Measurements from ENCODE around the gene UFC1.

The UFC1 gene

DNA sequence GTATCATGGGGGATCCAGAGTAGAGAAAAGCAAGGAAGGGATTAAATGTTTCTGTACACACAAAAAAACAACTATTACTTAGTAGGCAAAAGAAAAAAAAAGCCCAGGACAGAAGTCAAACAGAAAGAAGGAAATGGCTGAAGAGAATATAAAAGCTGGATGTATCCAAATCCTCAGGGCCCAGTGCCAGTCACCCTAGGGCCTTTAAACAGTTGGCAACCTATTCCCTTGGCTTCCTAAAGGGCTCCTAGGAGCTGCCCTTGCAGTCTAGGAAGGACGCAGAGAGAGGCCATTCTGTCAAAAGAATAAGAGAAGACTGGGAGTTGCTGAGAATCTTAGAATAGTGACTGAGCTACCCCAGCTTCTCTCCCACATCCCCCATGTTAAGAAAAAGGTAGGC is 18.6 kb downstream of the UFC1 start:
- no peak for DNase-seq

DNA sequence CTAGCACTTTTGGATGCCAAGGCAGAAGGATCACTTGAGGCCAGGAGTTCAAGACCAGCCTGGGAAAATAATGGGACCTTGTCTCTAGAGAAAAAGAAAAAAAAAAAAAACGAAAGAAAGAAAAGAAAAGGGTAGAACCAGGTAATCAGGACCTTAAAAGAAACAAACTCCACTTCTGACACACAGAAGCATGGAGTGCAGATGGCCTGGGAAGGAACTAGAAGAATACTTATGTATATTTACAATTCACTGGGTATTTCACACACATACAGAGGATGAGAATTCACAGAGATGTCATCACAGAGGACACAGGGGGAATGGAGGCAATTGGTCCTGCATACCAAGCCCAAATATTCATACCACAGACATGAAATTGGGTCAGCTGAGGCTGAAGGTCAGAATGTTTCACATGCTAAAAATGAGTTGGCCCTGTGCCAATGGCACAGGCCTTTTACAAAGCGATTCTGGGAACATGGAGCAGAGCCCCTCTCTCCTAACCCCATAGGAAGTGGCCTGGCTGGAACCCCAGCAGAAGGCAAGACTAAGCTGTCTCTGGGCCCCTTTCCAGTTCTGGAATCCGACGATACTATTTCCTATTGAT is 19.1 kb downstream of the UFC1 start:
- no peak for DNase-seq

DNA sequence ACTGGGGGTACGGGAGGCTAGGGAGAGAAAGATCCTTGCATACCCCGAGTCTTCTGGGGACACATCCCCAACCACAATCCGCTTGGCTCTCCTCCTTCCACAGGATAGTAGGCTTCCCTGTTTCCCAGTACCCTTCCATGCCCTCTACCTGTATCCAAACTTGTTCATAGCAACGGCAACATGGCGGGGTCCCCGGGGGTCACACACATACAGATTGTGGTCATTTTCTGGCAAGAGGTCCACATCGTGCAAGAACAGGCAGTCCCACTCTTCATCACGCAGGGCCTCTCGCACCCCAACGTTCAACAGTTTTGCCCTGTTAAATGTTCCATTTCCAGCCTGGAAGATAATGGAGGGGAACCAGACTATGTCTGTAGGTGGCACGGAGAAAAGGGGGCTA is 19.9 kb downstream of the UFC1 start:
- DNase-seq: no peak

DNA sequence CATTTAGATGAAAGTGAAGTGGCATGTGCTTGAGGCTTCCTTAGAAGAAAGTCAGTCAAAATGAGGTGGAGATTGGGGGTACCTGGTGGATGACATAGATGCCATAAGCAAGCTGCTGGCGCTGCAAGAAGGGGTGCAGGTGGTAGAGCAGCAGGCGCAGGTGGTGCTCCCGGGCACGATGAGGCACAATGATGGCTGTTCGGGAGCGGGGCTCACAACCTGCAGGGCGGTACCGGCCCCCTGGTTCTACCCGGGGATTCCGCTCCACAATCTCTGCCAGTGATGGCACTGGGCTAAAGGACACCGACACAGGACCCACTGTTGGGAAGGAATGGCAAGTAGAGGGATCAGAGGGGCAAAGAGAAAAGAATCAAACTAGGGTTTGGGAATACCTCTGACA is 21.1 kb downstream of the UFC1 start:
- DNase-seq: no peak

DNA sequence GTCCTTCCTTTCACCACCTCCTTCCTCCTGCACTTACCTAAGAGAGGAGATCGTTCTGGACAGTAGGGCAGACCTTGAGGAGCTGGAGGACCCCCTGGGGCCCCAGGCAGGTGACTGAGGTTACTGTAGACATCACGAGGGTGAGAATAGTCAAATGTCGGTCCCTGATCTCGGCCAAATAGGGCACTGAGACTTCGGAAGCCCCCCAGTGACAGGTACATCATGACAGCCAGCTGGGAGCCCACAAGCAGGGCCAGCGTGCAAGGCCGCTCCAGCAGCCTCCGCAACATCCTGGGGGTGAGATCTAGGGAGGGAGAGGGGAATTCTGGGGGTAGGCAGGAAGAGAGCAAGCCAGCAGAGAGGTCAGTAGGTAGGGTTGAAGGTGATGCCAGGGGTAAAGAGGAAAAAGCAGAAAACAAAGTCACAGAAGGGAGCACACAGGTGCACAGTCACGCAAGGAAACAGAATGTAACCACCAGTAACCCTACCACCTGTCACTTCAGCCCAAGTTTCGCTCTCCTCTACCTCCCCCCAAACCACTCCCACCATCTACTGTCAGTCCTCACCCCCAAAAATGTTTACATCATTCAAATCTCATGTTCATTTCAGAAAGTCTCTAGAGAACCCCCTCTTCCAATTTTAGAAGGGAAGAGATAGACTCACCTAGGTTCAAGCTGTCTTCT is 22.1 kb downstream of the UFC1 start:
- no peak for DNase-seq

DNA sequence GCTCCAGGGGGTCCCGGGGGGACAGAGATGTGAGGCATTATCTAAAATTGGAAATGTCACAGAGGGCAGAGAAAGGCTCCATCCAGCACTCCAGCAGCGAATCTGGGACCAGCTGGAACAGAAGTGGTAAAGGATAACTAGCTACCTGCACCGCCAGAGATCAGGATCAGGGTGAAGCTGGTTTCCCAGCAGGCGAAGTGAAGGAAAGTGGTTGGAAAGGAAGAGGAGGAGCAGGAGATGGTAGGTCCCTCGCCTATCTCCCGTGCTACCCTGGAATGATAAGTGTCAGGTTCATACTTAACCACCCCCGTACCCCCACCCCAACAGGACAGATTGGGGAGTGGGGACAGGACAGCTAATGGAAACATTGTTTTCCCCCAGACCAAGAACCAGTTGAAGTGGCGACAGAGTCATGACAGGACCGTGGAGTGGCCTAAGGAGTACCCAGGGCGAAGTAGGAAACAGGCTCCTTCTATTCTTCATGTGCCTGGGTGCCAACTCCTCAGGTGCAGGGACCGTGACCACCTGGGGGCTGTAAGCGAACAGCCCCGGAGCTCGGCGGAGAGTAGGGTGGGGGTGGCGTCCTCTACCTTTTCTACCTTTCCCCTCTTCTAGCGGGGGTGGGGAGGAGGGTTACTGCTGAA is 22.8 kb downstream of the UFC1 start:
- no peak for DNase-seq

DNA sequence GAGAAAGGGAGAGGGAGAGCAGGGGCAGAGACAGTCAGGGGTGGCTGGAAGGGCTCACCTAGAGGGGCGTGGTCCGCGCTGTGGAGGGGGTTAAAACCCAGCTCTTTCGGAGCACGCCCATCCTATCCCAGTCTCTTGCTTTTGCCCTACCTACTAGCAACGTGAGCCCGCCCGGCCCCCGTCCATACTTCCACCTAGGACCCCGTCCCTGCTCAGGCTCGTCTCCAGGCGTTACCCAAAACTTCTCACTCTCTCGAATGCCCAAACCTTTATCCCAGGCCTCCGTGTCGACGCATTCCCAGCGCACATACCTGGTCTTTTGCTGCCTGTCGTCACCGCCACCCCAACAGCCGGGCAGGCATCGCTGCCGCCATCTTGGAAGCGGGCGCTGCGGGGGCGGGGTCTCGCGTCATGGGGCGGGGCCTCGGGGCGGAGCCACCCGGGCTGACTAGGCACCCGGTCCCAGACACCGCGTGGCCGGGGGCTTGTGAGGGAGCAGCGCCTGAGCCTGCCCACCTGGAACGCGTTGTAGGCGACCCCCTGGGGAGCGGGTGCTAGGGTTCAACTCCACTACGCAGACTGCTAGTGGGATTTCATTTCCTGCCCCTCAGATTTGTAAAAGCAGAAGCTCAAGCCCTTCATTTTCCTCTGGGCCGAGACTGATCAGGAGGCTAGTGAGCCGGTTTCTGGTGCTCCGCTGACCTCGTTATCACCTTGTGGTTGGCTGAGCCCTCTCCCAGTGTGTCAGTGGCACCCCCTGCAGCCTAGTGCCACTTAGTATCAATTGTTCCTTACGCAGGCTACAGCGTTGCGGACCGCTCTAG is 23.5 kb downstream of the UFC1 start, which contains the start of gene B4GALT3:
TSS of gene B4GALT3 (minus strand) at position 396 of the 824 bp plus-strand sequence. CDS start 1,447 bp downstream, outside the sequence.
- peak; percentile 54 for DNase-seq

DNA sequence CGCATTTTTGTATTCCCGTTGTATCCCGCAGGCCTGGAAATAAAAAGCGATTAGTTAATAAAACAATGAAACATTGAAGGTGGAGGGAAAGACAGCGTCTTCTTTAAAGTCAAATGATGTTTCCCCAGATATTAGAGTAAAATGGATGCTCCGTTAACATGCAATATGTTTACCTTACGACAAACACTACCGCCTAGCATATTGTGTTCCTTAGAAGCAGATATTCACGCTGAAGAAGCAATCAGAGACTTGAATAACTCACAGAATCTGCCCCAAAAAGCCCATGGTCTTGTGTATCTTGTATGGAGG is 24.1 kb downstream of the UFC1 start:
- DNase-seq: no peak

DNA sequence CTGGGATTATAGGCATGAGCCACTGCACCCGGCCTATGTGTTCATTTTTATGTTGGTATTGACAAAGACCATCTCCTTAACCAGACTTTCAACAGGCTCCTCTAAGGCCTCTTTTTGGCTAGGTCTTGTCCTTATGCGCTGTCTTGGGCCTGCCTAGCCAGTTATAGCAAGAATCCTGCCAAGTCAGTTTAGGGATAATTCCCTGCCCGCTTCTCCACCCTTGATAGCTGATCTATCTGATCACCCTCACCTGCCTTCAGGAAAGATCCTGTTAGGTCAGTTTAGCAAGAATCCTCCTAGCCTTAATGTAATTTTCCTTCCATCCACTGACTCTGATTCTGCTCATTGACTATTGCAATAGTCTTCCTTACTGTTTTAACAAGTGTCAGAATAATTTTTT is 25.9 kb downstream of the UFC1 start:
- DNase-seq: no peak

DNA sequence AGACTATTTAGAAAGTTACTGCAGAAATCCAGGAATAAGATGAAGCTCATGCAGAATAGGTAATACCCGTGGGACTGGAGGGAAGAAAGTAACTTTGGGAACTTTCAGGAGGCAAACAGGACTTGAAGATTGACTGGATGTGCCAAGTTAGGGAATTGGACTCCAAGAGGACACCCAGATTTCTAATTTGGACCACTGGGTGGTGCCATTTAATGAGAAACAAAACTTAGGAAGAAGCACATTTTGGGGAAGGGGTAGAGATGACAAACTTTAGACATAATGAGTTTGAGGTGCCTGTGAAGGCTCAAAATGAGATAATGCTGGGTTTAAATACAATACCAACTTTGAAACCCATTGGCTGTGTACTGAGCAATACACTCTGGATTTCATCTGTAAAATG is 26.9 kb downstream of the UFC1 start:
- DNase-seq: peak; percentile 22

DNA sequence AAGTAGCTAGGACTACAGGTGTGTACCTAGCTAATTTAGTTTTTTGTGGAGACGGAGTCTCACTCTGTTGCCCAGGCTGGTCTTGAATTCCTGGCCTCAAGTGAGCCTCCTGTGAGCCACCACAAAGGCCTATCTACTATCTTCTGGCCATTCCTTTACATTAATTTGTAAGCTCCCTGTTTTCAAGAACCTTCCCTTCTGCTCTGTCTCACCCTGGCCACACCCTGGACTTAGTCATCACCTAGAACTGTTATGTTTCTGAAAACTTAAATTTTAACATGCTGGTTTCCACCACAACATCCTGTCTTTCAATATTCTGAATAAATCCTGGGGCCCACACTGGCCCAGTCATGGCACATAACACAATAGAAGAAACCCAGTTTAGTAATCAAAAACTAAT is 28.4 kb downstream of the UFC1 start:
- no peak for DNase-seq

DNA sequence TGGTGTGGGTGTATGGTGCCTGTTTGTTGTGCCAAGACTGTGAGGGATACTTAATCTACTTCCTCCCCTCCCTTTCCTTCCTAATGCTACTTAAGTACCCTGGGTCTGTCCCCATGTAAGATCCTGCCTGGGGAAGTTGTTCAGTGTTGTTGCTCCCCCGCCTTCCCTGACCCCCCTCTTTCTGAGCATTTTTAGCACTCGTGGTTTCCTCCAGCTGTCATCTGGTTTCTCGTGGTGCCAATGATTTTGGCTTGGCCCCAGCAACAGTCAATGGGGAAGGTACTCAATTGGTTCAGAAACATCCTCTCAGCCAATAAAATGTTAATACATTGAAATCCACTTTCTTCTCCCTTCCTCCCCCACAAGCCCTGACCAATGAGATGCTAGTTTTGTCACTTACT is 31.5 kb downstream of the UFC1 start:
- DNase-seq: peak; percentile 97

DNA sequence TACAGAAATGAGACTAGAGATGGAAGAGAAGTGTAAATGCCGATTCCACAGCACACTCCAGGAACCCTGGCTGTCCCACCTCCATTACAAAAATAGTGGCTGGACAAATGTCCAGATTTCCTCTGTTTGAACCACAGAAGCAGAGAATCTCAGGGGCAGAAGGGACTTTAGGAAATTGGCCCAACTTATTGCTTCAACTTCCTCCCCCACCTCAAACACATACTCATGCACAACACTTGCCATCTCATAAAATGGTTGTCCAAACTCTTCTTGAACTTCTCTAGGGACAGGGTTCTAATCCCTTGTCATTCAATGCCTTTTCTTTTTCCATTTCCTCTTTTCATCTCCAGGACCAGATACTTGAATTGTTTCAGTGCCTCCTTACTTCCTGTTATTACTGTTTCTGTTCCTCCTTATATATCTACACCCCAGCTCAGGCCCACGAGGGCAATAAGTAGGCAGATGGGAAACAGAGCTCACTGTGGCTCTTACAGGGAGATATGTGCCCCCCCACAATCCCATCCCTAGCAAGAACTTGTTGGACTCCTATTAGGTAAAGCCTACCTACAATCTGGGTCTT is 32.0 kb downstream of the UFC1 start:
- no peak for DNase-seq

DNA sequence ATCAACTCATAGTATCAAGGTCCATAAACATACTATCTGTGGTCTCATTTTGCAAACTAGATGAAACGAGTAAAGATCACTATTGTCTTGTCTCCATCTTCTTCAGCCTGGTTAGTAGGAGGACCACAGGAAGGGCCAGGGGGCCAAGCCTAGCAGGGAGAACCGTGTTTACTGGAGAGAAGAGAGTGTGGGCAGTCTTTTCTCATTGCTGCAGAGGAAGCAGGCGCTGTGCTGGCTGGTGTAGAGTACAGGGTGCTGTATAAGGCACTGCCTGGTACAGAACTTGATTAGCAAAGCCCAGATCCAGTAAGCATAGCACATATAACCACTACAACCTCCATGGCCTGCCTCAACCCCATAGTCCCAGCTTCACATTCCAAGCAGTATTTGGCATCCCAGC is 33.5 kb downstream of the UFC1 start:
- no peak for DNase-seq

DNA sequence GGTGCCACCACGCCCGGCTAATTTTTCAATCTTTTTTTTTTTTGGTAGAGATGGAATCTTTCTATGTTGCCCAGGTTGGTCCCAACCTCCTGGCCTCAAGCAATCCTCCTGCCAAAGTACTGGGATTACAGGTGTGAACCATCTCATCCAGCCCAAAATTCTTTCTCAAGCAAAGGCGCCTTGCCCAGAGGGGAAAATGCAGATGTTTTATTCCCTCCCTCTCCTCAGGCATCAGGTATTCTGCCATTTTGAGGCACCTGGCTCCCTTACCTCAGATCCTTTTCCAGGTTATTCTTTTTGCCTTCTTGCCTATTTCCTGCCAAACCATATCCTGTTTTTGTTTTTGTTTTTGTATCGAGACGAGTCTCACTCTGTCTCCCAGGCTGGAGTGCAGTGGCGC is 34.6 kb downstream of the UFC1 start:
- DNase-seq: no peak

DNA sequence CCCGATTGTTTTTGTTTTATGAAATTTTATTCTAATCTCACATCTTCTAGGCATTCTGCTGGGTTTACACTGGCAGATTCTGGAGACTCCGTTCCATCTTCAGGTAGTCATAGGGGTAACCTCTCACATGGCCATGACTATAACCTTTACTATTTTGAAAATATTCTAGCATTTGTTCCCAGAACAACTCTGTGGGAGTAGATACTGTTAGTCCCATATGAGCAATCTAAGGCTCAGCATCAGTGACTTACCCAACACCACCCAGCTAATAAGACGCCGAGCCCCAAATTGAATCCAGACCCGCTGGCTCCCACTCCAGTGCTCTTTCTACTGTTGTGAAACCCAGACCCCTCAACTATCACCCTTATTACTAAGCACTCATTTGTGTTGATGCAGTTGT is 35.3 kb downstream of the UFC1 start:
- no peak for DNase-seq

DNA sequence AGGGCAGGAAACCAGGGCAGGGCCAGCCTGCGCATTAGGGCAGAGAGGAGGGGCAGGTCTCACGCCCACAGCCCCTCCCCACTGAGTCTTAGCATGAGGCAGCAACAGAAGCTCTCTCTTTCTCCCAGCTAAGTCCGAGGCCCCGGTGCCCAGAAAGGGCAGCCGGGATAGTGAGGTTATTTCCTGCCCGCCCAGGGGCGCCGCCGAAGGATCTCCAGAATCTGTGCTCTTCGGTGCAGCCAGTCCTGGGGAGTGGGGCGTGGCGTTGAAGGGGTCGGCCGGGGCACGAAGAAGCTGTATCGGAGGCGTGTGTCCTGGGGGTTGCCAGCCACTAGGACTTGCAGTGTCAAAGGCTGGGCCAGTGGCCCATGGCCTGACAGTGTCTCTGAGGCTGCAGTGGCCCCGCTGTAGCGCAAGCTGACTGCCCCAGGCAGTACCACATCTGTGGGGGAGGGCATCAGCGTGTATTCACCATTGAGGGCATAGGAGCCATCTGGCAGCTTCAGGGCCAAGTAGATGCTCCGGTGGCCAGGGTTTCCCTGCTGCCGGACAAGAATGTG is 37.3 kb downstream of the UFC1 start:
- DNase-seq: no peak

DNA sequence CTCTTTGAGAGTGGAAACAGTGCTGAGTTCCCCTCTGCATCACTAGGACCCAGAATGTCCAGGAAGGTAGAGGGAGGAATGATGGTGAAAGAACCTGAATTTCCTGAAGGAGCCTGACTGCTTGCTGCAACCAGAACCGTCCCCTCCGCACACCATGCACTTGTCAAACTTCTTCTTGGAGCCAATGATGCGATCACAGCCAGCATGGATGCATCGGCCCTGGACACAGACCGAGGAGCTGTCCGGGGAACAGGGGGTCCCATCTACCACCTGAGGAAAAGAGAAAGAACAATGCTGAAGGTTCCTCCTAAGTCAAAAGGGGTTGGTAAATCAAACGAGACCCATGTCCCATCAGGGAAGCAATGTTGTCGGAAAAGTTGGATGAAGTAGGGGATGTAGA is 38.2 kb downstream of the UFC1 start:
- DNase-seq: no peak

DNA sequence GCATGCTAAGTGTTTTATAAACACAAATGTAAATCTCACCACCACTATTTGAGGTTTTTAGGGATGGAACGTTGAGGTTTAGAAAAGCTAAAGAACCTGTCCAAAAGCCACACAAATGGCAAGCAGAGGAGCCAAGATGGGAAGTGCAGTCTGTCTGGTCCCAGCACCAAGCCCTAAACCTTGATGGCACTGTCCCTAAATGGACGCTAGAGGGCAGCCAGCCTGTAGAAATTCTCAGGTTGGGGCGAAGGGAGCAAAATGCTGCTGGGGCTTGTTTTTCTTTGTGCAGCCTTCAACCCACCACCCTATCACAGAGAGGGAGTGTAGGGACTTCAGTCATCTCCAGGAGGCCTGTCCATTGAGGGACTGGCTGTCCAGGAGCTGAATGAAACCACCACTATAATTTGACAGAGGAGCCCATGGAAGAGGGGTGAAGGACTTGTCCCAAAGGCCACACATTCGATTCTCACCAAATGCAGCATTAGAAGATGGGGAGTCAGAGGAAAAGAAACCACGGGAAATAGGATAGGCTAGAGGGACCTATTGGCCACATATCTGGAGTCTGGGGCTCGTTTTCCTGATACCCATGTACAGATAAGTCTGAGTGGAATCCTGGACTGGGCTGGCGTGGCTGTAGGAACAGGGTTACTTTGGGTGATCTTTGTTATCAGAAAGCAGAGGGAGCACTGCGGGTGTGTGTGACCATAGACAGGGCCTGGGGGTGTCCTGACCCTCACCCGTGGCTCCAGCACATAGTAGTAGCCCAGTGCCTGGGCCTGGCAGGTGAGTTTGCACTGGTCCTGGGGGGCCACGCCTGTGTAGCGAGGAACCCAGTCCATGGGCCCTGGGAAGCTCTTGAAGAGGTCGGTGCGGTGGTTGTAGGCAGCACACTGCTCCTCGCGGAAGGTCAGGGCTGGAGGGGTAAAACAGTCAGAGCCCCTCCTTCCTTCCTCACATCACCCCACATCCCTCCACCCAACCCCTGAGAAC is 39.0 kb downstream of the UFC1 start:
- DNase-seq: peak; percentile 56

DNA sequence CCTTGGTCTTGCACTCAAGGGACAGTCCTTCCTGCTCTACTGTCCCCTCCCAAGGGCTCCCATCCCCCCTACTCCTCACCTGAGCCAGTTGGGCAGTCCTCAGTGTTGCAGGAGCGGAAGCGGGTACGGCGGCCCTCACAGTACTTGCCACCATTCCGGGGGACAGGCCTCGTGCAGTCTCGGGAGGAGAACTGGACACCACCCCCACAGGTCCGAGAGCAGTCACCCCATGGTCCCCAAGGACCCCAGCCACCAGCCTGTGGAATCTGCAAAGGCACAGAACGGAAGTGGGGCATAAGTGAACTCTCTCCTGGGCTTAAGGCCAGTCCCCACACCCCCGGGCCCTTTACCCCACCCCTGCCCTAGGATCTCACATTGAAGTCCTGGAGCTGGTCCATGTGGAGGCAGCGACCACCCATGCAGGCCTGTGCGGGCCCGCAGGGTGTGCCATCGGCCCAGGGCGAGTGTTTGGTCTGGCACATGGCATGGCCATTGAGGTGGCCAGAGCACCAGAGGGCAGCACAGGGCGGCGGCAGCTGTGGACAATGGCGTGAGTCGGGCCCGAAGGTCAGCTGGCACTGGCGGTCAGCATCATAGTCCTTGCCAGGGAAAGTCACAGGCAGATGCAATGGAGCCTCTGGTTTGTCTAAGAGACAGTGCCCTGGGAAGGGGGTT is 39.9 kb downstream of the UFC1 start:
- no peak for DNase-seq

DNA sequence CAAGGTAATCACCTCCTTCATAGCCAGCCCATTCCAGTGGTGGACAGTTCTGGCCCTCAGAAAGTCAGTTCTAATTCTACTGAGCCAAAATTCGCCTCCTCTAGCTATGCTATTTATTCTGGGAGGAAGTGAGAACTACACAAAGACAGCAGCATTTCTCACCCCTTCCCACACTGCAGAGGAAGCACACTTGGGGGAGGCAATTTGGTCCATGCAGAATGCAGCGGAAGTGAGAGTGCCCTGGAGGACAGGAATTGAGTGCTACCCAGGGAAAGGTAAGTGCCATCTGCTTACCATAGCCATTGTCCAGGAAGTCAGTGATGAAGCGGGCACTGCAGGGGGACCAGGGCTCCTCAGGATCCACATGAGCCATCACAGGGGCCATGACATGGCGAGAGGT is 41.4 kb downstream of the UFC1 start:
- DNase-seq: no peak
